Transverse colon (tissue), 4 donors: ENCODE results near the gene TTC29. TPM values are rescaled to one million over a fixed set of nuclear protein-coding genes. Genes with fewer than 3 reads are reported as not detected.

Experiments used
- DNase-seq: peaks from one replicate; pipeline ENCODE4 v3.0.0-alpha.2; 2019
- H3K27ac ChIP-seq, 4 donors: fragments of 200-600 bp; sonication (generic); 2 replicates each; pipeline ENCODE4 v1.5.1; 2016 to 2018; ENCODE audit warnings: inconsistent platforms in 4 of 4
- H3K27me3 ChIP-seq: fragments of 200-600 bp; sonication (generic); 2 replicates; pipeline ENCODE4 v1.5.1; 2017; ENCODE audit warnings: inconsistent platforms
- H3K36me3 ChIP-seq, 4 donors: fragments of 200-600 bp; sonication (generic); 2 replicates each; pipeline ENCODE4 v1.5.1; 2017 to 2019; ENCODE audit warnings: inconsistent platforms in 4 of 4
- H3K4me1 ChIP-seq, 4 donors: fragments of 200-600 bp; sonication (generic); 2 replicates each; pipeline ENCODE4 v1.5.1; 2017 to 2020; ENCODE audit warnings: inconsistent platforms in 4 of 4
- H3K4me3 ChIP-seq, 4 donors: fragments of 200-600 bp; sonication (generic); 1 replicate in 1 of 4; 2 replicates in 3 of 4; pipeline versions ENCODE4 v1.5.1 to v1.6.1; 2017 to 2019; ENCODE audit warnings: inconsistent platforms in 4 of 4
- H3K9me3 ChIP-seq, 2 donors: fragments of 200-600 bp; sonication (generic); 2 replicates each; pipeline ENCODE4 v1.5.1; 2017 to 2019; ENCODE audit warnings: inconsistent platforms in 2 of 2
- EP300 ChIP-seq: sonication (generic); formaldehyde crosslinking; IDR thresholded peaks from one replicate; pipeline ENCODE4 v1.6.1; 2017; ENCODE audit warnings: antibody characterized with exemption, low read depth
- POLR2A ChIP-seq: fragments of 450-650 bp; IDR thresholded peaks from one replicate; pipeline ENCODE4 v1.6.1; 2016; ENCODE audit warnings: antibody characterized with exemption, mild to moderate bottlenecking, moderate library complexity
- POLR2AphosphoS5 ChIP-seq, 3 donors: sonication (generic); formaldehyde crosslinking; IDR thresholded peaks; one replicate each; pipeline ENCODE4 v1.6.1; 2016; ENCODE audit warnings: antibody characterized with exemption in 3 of 3
- WGBS, 2 donors: methylation state at CpG; one replicate each; pipeline ENCODE4 v1.1.5; 2018; ENCODE audit warnings: low coverage in 1 of 2; 5-methylcytosine and 5-hydroxymethylcytosine counted together
- in situ Hi-C, 4 donors: fragments of 200-750 bp; cut with MboI; loops; one replicate each; pipeline versions ENCODE4 v1.15.0 to v1.15.1; 2017; ENCODE audit warnings: low sequenced_read_pairs in 3 of 4, low pct_ligation_motif_present in 1 of 4, low pct_unique_long_range_greater_than_20kb in 1 of 4
- intact Hi-C: fragments of 100-400 bp; cut with DNase I; formaldehyde crosslinking; loops from one replicate; pipeline ENCODE4 v1.15.1; 2023; ENCODE audit warnings: low total_unique reads
- total RNA-seq, 4 donors: library from RNA; depleted of rRNA; stranded (reverse); fragments of >200 nt; gene quantifications; one replicate each; pipeline ENCODE4 v1.1.0, GENCODE V29; 2016
- TF ChIP-seq, protein P1 (sequence below), 5 experiments: fragments of 200-600 bp in 3 of 5; fragments of 450-650 bp in 2 of 5; sonication (generic) in 3 of 5; IDR thresholded peaks; 1 replicate in 2 of 5; 2 replicates in 3 of 5; pipeline ENCODE4 v1.5.1; 2016 to 2017; ENCODE audit warnings: antibody characterized with exemption in 5 of 5, inconsistent platforms in 3 of 5, mild to moderate bottlenecking in 2 of 5, moderate library complexity in 1 of 5

TTC29 gene
- total RNA-seq, 4 donors from 2014 or later, result not detected

DNA sequence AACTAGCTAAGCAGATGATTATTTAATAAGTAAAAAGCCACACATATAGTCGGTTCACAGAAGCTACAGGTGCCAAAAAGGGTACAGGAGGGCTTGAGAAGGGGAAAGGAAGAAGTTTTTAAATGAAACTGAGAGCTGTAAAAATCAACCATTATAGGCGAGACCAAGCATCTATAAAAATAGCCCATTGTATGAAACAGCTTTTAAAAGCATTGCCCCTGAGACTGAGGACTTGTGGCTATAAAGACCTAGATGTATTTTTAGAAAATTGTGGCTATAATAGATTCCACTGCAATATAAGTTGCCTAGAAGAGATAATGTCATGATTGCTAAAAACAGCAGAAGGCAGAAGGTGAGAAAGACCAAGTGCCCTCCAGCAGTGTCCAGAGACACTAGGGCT is 15.0 kb upstream of the TTC29 start:
- H3K36me3 ChIP-seq, result no peaks in the 10 kb centered on the region
- 34 to 35% methylated on average over 2 of the region's 2 CpGs for whole genome bisulfite sequencing, 2 donors
- no peaks in the 10 kb centered on the region for H3K9me3 ChIP-seq
- no peak for DNase-seq
- H3K4me1 ChIP-seq, result no peaks in the 10 kb centered on the region
- in situ Hi-C loops, result no loop called here
- TF ChIP-seq EP300 (no peak), POLR2A (no peak), POLR2AphosphoS5 (IDR thresholded peaks at IDR 0.05) (no peak)
- TF ChIP-seq, protein P1, sequence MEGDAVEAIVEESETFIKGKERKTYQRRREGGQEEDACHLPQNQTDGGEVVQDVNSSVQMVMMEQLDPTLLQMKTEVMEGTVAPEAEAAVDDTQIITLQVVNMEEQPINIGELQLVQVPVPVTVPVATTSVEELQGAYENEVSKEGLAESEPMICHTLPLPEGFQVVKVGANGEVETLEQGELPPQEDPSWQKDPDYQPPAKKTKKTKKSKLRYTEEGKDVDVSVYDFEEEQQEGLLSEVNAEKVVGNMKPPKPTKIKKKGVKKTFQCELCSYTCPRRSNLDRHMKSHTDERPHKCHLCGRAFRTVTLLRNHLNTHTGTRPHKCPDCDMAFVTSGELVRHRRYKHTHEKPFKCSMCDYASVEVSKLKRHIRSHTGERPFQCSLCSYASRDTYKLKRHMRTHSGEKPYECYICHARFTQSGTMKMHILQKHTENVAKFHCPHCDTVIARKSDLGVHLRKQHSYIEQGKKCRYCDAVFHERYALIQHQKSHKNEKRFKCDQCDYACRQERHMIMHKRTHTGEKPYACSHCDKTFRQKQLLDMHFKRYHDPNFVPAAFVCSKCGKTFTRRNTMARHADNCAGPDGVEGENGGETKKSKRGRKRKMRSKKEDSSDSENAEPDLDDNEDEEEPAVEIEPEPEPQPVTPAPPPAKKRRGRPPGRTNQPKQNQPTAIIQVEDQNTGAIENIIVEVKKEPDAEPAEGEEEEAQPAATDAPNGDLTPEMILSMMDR (IDR thresholded peaks at IDR 0.05), result no peak
- intact Hi-C loops, result no loop called here
- no peaks in the 10 kb centered on the region for H3K27me3 ChIP-seq
- no peak overlapping the region for H3K4me3 ChIP-seq
- no peak overlapping the region for H3K27ac ChIP-seq

DNA sequence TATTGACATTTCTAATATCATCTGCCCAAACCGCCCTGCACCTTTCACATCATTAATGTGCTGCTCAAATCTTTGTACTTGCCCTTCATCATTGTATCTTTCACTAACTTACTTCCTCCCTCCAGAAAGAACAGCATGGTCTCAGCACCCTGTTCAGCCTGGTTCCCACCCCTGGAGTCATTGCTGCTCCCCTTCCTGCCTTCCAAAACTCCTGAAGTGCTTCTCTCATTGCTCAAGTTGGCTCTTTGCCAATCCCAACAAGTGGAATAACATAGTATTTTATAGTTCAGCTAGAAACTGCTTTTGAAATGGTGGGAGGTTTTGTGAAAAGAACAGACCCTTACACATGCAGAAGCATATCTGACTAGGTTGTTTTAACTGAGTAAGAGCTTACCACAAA is 14.0 kb upstream of the TTC29 start:
- H3K9me3 ChIP-seq, result no peaks in the 10 kb centered on the region
- H3K27me3 ChIP-seq, result peaks cover 3% of the 10 kb centered on the region
- no peaks in the 10 kb centered on the region for H3K4me1 ChIP-seq
- DNase-seq, result no peak
- in situ Hi-C loops, result no loop called here
- H3K4me3 ChIP-seq, result no peak overlapping the region
- no peak overlapping the region for H3K27ac ChIP-seq
- intact Hi-C loops, result no loop called here
- WGBS, 2 donors, result 90% methylated on average over 1 of the region's 1 CpG; no CpG with 5 or more reads in 1 of the 2 donors
- TF ChIP-seq, protein P1 (IDR thresholded peaks at IDR 0.05), result no peak
- no peaks in the 10 kb centered on the region for H3K36me3 ChIP-seq

DNA sequence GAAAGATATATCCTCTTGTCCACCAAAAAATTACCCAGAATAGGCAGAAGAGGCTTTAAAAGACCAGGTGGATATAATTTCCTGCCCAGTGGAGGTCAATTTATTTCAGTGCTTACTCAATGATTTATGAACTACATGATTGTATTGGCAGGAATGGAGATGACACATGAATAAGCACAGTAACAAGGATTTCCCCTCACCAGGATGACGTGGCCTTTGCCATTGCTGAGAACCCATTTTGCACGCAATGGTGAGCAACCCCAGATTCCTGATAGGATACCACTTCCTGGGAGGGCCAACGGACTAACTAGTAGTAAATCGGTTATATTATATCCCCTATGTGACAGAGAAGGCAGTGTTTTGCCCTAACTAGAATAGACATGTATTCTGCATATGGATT is 11.6 kb upstream of the TTC29 start:
- no peak for TF ChIP-seq EP300
- TF ChIP-seq, protein P1 (IDR thresholded peaks at IDR 0.05), result no peak
- TF ChIP-seq POLR2A, result no peak
- 74 to 83% methylated on average over 2 to 4 of the region's 4 CpGs for WGBS, 2 donors
- H3K9me3 ChIP-seq, result no peaks in the 10 kb centered on the region

DNA sequence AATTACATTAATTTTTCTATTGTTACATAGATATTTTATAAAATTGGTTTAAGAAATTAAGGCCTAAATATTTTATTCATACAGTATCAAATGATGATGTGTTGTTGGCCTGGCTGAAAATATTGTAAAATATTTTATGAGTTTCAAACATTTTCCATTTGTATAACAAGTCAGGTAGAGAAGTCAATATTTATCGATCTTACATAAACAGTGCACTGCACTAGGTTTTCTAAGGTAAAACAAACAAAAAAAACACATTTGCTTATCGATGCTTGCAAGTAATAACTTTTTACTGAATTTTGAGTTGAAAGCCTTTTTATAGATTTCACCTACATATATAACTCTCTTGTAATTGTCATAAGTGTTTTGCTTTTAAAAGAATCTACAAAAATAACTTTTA is 7.2 kb upstream of the TTC29 start:
- no peak overlapping the region for H3K4me3 ChIP-seq
- H3K36me3 ChIP-seq, result no peaks in the 10 kb centered on the region
- 48 to 55% methylated on average over 2 of the region's 2 CpGs for WGBS, 2 donors
- in situ Hi-C loops, result no loop called here
- intact Hi-C loops, result no loop called here
- no peak overlapping the region for H3K27ac ChIP-seq
- no peak for DNase-seq
- H3K27me3 ChIP-seq, result peaks cover 43% of the 10 kb centered on the region
- no peaks in the 10 kb centered on the region for H3K4me1 ChIP-seq
- no peaks in the 10 kb centered on the region for H3K9me3 ChIP-seq
- no peak for TF ChIP-seq EP300
- TF ChIP-seq POLR2A, result no peak
- TF ChIP-seq, protein P1 (IDR thresholded peaks at IDR 0.05), result no peak
- no peak for TF ChIP-seq POLR2AphosphoS5 (IDR thresholded peaks at IDR 0.05)

More for the DNA sequence above, 11.6 kb upstream of the TTC29 start:
- no peaks in the 10 kb centered on the region for H3K36me3 ChIP-seq
- in situ Hi-C loops (no loop called here), intact Hi-C loops (no loop called here)
- no peak for DNase-seq
- no peak overlapping the region for H3K4me3 ChIP-seq
- no peak overlapping the region for H3K27ac ChIP-seq
- no peaks in the 10 kb centered on the region for H3K4me1 ChIP-seq
- peaks cover 17% of the 10 kb centered on the region for H3K27me3 ChIP-seq
